HG02588 (cell line): ENCODE data around the gene BPHL.
"Not testable (repeated sequence)": the region's sequence is repeated elsewhere in the genome, so short reads cannot be mapped to it uniquely, and the experiment has no call there.

Experiments used
- ATAC-seq: cut with Tn5 transposase; IDR thresholded peaks from one replicate; pipeline ENCODE4 v1.9.1; 2021; ENCODE audit warnings: mild to moderate bottlenecking, moderate library complexity; ENCODE audit not compliant: unreplicated experiment

The BPHL gene

DNA sequence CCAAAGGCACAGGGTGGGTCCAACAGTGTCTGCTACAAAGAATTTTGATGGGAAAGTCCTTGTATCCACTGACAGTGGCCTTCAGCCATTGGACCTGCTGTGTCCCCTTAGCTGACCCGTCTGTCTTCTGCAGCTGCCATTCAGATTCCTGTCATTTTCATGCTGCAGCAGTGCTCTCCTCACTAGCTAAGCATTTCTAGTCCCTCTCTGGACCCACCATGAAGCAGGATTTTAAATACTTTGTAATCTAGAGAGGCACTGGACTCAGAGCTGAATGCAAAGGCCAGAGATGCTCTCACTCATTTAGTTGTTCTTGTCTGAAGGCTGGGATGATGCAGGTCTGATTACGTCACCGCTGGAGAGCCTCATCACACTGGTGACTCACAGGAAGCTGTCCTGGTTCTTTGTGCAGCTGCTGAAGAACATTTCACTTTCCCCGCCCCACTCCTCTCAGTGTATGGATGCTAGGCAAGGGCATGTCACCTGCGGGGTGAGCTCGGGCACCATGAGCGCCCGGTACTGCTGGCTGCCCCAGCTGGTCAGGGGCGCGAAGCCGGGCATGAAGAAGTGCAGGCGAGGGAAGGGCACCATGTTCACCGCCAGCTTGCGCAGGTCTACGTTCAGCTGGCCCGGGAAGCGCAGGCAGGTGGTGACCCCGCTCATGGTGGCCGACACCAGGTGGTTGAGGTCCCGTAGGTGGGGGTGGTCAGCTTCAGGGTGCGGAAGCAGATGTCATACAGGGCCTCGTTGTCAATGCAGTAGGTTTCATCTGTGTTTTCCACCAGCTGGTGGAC is 58.2 kb downstream of the BPHL start:
- no peak for ATAC-seq

DNA sequence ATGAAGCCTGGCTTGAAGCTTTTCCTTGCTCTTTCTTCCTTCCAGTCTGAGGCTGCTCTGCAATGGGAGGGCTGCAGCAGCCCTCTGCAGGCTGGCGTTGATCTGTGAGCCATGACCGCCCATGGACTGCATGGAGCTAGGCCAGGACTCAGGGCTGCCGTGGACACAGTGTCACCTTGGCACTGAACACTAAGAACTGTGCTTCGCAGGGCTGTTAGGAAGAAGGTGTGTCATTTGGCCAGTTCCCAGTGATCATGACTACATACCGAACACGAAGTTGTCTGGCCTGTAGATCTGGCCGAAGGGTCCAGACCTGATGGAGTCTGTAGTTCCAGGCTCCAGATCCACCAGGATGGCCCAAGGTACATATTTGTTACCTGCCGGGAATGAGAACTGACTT is 60.2 kb downstream of the BPHL start:
- ATAC-seq: not testable (repeated sequence)

- not testable (repeated sequence) for ATAC-seq
These were observed 61.4 kb downstream of the BPHL start for GRCh38 chr6:3179945-3180344.

- no peak for ATAC-seq
These were observed 62.6 kb downstream of the BPHL start for GRCh38 chr6:3181105-3181504.

DNA sequence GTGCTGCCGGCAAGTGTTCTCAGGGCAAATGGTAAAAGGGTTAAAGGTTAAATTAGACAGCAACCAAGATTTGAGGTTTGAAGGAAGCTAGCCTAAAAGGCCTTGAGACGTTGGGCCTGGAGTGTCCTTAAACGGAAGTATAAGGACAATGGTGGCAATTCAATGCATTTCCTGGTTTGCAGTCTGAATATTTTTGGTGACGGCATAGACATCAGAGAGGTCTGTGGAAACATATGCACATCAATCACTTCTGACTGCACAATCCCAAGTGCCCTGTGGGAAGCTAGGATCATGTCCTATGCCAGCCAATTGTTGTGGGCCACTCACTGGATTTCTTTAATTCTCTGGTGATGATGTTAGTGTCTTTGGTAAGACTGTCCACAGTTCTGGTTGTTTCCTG is 64.6 kb downstream of the BPHL start:
- ATAC-seq: no peak

- no peak for ATAC-seq
These were observed 68.5 kb downstream of the BPHL start for GRCh38 chr6:3186974-3187382.

DNA sequence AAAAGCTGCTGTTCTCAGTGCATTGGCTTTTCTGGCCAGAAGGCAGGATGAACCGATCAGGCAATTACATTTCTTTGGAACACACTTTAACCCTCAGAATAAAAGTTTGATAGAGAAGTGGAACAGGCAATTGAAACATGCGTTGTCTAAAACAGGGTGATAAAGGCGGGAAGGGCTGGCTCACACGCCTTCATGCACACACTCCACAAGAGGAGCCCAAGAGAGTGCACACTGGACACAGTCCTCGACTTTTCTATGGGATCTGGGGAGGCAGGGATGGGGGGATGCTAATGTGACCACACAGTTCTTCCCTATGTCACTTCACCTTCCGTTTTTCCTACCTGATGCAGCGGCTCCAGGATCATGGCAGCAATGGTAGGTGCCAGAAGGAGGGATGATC is 69.8 kb downstream of the BPHL start:
- ATAC-seq: no peak

DNA sequence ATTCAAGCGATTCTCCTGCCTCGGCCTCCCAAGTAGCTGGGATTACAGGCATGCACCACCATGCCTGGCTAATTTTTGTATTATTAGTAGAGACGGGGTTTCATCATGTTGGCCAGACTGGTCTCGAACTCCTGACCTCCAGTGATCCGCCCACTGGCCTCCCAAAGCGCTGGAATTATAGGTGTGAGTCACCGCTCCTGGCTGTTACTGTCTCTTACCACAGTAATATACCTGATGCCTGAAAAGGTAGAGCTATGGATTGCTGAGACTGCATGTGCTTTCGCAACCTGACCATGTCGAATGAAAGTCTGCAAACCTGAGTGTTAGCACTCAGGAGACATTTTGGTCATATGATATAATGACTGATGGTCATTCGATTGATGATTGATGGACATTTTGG is 70.7 kb downstream of the BPHL start:
- not testable (repeated sequence) for ATAC-seq

DNA sequence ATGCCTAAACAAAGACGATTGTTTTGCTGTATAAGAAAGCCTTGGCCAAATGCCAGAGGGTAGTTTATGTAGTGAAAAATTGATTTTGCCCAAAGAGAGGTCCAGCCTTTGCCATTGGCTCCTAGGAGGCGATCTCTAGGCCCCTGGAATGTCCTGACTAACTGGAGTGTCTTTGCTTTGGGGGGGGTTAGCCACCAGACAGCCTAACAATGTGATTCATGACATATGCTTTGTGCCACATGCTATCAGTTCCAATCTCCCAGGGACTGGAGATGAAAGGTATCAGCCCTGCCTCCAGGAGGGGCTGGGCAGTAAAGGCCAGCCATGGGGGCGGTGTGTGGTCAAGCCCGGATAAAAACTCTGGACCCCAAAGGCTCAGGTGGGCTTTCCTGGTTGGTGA is 71.5 kb downstream of the BPHL start:
- no peak for ATAC-seq

GRCh38 chr6:3190779-3191178 is 72.3 kb downstream of the BPHL start:
- no peak for ATAC-seq

DNA sequence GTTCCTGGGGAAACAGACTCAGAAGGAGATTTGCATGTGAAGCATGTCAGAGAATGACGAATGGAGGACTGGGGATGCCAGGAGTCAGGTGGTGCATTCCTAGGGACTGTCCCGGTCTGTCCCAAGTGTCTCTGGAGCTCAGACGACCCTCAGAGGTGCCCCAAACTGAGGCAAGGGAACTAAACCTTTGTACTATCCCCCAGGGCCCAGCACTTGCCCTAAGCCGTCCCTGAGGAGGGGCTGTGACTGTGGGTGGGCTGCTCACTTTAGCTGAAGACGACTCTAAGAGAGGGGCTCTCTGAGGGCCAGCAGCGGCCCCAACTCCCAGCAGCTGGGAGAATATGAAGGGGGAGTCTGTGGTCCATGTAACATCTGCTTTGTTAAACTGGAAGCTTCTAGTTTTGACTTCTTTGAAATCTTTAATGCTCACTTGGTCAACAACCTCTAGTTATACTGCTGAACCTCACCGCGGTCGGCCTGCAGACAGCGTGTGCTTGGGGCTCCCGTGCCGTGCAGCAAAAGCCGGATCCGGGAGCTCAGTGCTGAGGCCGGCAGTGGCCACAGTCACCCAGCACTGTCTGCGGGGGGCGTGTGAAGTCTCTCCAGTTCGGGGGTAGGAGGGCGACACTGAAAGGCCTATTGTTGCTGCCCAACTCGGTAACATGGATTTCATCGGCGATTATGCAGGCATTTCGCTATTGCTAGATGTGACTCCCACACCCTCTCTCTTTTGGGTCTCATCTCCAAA is 74.8 kb downstream of the BPHL start:
- ATAC-seq: no peak

- no peak for ATAC-seq
These were observed 76.3 kb downstream of the BPHL start for GRCh38 chr6:3194535-3195419.

- no peak for ATAC-seq
These were observed 76.8 kb downstream of the BPHL start for GRCh38 chr6:3195420-3195694.

GRCh38 chr6:3195695-3196497 is 77.4 kb downstream of the BPHL start:
- ATAC-seq: no peak

DNA sequence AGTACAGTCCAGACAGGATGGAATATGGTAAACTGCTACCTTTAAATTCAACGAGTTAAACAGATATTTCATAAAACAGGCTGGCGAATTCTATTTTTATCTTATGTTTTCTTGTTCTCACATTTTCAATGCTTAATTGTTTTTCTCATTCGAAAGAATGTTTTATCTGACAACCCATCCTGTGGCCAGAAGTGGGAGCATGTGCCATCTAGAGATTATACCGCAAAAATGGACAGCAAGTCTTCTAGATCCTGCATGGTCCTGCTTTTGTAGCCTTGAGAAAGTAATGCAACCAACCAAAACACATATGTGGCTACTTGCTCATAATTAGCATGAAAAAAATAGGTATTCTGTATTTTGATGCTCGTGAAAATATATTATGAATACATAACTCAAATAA is 78.3 kb downstream of the BPHL start:
- no peak for ATAC-seq

GRCh38 chr6:3197734-3198133 is 79.2 kb downstream of the BPHL start:
- ATAC-seq: not testable (repeated sequence)

GRCh38 chr6:3199382-3199781 is 80.9 kb downstream of the BPHL start:
- ATAC-seq: no peak

DNA sequence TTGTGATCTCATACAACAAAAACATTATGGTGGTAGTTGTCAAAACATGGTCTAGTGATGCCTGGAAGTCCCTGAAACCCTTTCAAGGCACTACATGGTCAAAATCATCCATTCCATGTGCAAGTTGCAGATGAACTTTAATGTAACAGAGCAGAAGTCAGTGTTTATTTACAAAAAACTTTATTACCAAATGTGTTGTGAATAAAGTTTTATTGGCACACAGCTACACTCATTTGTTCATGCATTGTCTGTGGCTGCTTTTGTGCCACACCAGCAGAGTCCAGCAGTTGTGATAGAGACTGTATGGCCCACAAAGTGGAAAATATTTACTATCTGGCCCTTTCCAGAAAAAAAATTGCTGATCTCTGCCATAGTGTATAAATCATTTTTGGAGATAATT is 82.2 kb downstream of the BPHL start:
- ATAC-seq: no peak

GRCh38 chr6:3201388-3201787 is 82.9 kb downstream of the BPHL start:
- no peak for ATAC-seq
